Activated T-helper 1 cell treated with anti-CD3 and anti-CD28 coated beads, Interleukin-2, amount 50 U/mL, for 16 hours (primary cell): Measurements from ENCODE around the gene NLRC3.

Experiments used
- DNase-seq, 2 donors: peaks; one replicate each; pipeline ENCODE4 v3.0.0-alpha.2; 2020; ENCODE audit warnings: low read depth in 1 of 2, low spot score in 1 of 2

Gene NLRC3

DNA sequence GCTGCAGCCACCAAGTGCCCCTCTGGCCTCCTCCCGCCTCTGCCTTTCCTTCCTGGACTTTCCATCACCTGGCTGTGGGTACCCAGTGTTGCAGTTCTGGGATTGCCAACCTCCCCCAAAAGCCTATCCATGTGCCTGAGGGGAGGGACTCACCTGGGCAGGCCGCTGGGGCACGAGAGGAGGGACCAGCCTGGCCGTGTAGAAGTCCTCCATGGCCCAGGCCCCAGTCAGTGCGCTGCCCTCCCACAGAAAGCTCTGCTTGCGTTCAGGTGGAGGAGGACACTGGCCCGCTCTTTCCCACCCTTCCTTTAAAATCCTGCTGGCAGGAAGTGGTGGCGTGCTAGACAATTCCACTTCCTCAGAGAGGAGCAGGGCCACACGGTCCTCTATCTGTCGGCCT lies 20.0 kb upstream of the NLRC3 start:
- DNase-seq, result no peak

DNA sequence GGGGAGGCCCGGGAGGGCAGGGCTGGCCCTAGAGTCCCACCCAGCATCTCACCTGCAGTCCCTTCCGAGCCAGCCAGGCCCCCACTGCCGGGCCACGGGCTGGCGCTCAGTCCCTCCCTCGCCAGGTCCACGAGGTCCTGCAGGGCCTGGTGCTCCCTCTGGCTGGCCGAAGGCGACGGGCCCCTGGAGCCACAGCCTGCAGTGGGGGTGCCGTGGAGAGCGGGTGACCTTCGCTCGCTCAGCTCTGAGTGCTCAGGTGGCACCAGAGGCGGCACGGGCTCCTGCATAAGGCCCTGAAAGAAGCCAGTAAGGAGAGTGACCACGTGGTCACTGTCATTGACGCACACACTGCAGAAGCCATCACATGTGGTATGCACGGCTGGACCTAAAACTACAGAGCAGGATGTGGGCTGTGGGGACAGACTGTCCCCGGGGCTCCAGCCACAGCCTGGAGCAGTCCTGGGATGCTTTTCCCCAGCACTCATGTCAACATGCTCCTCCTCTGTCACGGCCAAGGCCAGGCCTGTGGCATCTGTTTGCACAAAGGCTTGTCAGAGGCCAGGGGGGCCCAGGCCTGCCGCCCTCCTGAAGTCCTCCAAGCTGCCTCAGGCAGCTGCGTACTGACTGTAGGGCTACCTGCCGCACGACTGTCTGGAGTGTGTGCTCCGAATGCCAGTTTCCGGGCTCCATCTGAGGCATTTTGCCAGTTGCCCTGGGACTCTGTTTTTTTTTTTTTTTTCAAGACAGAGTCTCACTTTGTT lies 19.1 kb upstream of the NLRC3 start:
- DNase-seq, result no peak

DNA sequence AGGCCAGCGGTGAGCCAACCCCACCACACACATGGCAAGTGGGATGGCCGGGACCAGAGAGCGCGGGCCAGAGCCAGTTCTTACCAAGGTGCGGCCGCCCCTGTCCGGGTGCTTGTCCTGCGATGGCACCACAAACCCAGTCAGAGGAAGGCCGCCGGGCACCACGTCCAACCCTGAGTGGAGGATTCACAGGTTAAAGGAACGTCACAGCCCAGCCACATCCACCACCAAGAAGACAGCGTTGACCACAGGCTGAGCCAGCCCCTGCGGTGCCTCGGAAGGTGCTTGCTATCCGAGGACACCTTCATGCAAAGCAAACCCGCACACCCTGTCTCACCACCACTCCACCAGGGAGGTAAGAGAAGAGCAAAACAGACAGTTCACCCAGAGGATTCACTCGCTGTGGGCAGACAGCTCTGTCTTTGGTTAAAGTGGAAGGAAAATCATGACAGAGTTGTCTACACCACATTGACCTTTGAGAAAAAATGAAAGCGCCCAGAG lies 18.4 kb upstream of the NLRC3 start:
- no peak for DNase-seq

DNA sequence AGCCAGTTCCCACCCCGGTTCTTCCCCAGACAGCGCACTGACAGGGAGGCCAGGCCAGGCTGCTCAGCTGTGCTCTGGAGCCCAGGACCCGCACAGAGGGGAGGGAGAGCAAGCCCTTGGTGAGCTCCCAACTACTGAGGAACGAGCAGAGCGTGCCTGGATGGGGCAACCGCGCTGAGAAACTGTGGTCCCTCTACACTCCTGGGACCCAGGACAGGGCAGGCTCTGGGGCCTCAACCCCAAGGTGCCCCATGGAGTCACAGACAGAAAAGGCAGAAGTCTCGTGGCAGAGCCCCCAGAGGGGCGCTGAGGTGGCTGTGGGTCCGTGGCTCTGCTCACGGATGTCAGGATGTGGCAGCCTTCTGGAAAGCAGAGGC lies 17.9 kb upstream of the NLRC3 start:
- DNase-seq, result no peak

DNA sequence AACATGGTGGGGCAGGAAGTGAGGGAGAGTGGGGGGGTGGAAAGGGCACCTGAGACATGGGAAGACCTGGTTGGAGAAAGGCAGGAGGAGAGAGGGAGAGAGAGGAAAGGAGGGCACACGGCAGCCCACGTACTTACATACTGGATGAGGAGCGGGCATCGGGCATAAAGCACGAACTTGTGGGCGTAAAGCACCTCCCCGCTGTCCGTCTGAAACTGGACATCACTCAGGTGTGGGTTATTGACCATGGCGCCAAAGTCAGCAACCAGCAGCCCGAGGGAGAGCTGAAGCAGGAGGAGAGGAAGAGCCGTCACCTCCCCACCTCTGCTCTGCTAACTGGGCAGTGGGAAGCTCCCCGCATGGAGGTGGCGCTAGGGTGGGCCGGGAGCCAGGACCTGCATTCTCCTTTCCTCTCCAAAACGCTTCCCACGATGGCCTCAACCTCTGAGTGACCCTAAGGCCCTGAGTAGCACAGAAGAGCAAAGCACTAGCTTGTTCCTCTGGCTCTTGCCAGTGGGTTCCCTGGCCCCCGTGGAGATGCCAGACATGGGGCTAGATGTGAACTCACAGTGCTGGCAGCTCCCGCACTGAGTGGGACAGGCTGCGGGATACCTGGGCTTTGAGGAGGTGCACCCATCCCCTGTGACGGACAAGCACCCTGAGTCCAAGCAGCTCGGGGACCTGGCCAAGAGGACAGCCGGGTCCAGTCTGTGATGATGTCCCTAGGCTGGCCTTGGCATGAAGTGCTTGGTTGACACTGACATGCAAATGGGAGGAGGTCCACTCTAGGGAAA lies 17.3 kb upstream of the NLRC3 start:
- DNase-seq, result no peak

DNA sequence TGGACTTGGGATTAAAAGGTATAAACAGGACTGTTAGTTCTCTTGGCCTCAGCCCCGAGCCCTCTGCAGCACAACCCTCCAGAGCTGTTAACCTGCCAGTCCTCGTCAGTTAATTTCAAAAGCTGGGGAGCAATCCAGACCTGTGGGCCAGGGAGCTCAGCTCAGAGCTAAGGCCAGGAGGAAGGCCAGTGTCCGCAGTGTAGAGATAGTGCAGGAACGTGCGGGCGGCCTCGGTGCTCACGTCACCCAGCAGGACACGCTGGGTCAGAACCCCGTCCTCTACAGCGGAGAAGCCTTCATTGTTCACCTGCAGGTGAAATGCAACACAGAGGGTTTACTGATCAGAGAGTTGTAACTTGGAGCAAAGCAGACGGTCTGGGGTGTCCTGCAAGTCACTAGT lies 15.4 kb upstream of the NLRC3 start:
- DNase-seq, result no peak

DNA sequence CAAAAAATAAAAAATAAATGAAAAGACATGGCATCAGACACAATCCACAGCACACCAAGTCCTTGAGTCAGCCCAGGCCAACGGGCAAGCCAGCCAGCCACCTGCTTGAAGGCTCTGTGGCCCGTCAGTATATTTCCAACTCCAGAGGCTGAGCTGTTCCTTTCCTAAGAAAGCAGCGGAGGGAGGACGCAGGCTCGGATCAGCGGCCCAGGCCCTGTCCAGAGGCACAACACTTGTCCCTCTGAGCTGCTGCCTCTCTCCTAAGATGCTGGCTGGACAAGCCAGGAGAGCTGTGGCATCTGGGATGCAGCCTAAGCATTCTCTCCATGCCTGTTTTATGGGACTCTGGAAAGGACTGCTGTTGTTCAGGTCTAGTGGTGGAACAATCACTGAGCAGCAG lies 14.8 kb upstream of the NLRC3 start:
- DNase-seq, result no peak

DNA sequence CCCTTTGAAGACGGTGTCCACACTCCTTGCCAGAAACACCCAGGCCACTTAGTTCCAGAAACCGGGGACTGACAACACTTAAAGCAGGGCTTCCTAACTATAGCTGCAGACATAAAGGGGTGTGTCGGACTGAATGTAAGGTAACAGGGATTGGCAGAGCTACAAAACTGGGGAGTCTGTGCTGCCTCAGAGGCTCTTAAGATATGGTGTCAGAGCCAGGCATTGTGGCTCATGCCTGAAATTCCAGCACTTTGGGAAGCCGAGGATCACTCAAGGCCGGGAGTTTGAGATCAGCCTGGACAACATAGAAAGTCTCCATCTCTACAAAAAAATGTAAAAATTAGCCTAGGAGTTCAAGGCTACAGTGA lies 14.2 kb upstream of the NLRC3 start:
- DNase-seq, result no peak

DNA sequence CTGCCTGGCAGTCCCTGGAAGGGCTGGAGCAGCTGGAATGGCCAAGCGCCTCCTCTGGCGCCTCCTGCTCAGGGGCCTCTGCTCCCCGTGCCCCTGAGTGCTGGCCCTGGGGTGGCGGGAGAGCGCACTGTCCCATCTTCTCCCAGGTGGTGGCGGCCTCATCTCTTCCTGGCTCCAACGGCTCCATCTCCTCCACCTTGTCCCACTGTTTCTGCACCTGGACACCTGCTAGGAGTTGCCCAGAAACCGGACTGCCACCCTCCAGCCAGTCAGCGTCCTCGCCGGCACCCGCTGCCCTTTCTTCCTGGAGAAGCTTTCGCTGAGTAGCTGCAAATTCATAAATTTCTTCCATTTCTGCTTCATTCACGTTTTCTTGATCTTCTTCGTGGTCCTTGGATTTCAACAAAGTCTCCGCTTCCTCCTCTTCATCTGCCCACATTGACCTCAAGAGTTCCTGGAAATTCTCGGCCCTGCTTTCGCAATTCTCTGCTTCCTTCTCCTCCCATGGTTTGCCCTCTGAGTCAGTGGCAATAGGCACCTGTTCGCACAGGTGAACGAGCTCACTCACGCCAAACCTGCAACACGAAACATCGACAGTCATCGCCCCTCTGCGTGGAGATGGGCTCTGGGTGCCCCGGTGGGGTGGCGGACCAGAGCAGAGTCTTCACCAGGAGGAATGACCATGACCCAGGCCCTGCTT lies 13.7 kb upstream of the NLRC3 start:
- DNase-seq, result no peak

DNA sequence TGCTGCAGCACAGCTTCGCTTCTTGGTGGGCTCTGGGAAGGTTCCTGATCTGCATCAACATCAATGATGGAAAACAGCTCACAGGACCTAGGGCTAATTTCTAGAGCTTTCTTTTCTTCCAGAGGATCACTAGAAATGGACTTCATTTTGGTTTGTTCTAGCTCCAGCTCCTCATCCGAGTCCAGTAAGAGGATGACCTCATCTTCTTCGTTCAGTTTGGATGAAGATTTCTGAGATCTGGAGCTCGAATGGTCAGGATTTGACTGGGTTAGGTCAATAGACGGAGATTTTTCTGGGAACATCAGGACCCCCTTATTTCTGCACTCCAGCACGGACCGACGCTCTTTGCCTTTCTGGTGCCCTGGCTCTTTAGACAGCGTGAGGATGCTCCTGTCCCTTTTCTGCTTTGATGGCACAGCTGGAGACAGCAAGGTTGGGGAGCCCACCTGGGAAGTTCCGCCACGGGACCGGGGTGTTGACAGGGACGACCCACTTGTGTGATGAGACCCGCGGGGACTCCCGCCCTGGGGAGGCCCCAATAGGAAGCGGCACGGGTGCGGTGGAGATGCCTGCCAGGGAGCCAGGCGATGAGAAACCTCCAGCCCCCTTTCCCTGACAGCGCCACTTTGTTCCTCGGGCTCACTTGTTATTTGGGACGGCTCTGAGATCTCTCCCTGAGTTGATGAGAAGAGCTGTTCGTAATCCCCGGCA lies 12.9 kb upstream of the NLRC3 start:
- no peak for DNase-seq

DNA sequence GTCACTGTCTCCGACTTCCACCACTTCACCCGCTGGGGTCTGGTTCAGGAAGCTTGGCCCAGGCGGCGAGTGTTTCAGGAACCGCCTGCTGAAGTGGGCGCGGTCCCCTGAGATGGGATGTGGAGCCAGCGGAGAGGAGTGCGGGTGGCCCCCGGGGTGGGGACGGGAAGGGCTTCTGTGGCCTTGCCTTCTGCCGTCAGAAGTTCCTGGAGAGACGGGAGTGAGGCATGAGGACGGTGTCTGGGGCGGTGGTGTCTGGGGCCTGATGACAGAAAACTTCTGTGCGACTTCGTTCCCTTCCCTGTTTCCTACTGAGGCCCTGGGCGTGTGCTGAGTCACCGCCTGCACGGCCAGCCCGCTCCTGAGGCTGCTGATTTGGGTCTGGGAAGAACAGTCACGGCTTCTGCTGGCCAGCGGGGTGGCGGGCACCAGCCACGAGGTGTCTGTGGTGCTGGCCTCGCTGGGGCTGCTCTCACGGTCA lies 12.3 kb upstream of the NLRC3 start:
- DNase-seq, result no peak

DNA sequence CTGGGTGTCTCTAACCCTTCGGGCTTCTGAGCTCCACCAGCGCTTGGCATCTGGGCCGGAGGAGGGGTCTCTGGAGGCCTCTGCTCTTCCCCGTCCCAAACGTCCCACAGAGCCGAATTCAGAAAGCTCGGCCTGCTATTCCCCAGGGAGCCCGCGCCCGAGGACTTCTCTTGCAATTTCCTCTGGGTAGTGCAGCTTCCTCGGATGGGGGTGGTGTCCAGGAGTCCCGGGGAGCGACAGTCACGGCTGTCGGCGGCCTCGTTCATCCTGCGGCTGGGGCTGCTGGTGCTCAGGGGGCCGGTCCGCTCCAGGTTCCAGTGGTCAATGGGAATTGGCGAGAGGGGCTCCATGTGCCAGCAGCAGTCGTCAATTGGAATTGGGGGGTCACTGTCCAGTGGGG lies 11.8 kb upstream of the NLRC3 start:
- no peak for DNase-seq

DNA sequence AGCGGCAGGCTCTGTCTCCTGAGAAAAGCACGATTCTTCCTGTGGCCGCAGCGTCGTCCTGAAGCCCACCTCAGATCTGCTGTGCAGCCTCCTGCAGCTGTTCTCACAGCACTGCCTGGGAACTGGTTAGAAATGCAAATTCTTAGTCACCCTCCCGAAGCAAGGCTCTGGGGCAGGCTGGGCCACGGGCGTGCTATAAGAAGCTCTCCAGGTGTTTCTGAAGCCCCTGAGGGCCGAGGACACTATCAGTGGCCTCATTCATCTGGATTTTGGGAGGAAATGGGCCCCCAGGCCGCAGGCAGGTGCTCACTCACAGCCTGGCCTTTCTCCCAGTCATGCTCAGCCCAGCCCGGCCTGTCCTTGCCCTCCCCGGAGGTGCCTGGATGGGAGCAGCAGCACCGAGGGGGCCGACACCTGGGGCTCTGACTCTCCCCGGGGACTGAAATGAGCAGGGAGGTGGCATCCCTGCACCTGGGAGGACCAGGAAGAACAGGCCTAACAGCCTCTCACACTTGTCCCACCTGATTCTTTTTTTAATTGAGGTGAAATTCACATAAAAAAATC lies 10.4 kb upstream of the NLRC3 start:
- no peak for DNase-seq

DNA sequence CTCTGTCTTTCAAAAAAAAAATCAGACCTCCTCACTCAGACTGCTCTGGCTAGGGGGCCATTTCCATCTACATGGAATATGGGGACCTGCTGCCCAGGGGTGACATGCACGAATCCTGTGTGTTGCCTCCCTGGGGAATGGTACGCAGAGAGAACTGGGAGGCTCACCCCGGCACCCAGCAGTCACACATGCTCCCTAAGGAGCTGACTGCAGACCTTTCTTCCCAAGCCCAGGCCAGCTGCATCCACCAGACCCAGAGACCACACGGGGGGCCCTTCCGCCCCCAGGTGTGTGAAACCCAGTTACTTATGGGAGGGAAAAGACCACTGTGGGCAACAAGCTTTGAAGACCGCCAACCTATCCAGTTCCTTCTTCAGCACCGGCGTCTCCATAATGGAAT lies 7.2 kb upstream of the NLRC3 start:
- DNase-seq, result no peak

DNA sequence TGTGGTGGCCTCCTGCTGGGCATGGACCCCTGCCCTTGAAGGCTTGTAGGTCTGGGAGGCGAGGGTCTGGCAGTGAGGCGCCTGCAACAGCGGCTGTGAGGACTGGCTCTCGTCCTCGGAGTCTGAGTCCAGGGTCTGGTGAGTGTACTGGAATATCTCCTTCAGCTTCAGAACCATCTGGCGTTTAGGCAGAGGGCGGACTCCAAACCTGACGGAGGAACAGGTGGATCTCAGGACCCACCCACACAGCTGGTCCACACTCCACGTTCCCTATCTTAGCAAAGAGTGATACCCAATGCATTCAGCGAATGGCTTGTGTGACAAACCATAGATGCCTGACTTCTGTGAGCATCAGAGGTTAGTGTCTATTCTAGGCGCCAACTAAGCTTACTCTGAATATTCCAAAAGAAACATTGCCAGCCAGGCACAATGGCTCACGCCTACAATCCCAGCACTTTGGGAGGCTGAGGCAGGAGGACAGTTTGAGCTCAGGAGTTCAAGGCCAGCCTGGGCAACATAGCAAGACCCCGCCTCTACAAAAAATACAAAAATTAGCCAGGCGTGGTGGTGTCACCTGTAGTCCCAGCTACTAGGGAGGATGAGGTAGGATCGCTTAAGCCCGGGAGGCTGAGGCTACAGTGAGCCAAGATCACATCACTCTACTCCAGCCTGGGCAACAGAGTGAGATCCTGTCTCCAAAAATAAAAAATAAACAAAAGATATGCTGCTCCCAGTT lies 6.3 kb upstream of the NLRC3 start:
- DNase-seq, result no peak

DNA sequence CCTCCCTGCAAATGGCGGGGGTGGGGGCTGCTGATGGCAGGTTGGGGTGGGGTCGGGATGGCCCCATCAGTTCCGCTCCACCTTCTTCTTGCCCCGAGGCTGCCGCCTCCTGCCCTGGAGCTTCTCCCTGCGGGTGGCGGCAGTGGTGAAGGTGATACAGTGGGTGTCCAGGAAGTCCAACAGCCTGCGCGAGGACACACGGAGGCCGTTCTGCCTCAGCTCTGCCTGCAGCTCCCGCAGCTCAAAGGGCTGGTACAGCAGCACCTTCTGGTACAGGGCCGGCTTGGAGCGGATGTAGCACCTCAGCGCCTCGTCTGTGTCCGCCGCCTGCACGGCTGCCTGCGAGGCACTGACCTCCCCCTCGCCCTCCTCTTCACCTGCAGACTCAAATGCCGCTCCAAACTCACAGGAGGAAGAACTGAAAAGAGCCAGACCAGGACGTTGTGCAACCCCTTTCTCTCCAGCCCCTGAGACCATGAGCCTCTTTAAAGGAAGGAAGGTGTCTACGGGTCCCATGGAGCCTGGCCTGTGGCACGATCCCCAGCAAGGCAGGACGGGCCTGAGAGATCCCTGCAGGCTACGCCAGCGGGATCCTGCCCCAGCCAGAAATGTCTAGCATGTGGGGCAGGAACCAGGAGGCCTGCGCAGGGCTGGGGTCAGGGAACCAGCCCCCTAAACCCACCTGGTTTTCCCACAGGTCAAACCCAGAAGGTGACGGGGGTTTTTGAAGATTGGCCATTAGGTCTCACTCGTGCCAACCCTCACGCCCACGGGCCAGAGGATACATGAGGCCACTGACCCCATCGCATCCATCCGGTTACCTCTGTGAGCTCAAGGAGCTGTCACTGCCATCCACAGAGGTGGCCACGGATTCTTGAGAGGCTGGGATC lies 5.3 kb upstream of the NLRC3 start:
- no peak for DNase-seq

DNA sequence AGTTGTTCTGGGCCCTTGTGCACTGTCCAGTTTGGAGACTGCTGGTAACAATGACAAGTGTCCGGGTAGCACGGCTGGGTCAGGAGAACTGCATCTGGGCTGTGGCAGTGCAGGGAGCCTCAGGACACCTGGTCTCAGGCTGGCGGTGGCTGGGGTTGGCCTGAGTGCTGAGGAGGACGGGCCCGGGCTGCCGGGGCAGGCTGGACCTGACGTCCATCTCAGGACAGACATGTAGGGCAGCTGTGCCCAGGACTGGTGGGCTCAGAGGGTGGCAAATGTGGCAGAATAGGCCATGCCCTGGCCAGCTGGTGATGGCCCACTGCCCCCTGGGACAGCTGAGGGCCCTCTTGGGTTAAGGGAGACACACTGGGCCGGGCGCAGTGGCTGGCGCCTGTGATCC lies 4.2 kb upstream of the NLRC3 start:
- DNase-seq, result no peak

DNA sequence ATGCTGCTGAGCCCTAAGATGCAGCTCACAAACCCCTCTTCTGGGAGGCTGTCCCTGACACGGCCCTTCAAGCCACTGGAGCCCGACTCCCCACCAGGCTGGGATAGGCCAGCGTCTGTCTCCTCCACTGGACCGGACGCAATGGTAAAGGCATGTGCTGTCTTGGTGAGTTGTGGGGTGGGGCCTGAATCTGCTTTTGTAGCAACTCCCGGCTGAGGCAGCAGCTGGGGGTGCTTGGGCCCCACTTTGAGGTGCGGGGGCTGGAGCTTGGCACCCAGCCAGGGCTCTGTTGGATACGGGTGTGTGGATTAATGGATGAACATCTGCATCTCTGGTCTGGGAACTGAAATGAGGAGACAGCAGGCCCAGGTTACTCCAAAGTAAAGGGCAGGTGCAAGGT lies 3.5 kb upstream of the NLRC3 start:
- DNase-seq, result no peak

DNA sequence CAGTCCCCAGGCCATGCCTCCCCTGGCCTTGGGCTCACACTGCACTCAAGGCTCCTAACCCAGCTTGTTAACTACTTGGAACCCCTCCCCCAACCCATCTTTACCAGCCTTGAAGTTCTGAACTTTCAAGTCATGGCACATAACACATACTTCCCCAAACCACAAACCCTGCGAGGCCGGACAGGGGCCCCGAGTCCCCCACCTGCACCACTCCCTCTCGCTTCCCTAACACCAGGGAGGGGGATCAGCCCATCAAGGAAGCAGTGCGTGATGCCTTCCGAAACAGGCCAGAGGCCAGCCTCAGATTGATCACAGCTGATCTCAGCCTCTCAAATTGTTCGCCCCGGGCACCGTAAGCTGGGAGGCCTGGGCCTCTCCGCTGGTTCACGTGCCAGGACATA lies 3.0 kb upstream of the NLRC3 start:
- DNase-seq, result no peak
